SK-N-SH (cell line): ENCODE results near the gene WDR31. TPM values are rescaled to one million over a fixed set of nuclear protein-coding genes. Genes with fewer than 3 reads are reported as not detected.

Experiments used
- CTCF ChIA-PET: fragments of 300-600, 350-600 bp; formaldehyde crosslinking; extraction: SDS; loops from one replicate; lab custom pipeline; 2021; lab: Yijun Ruan, JAX
- POLR2A ChIA-PET: fragments of 350-600 bp; sonication (Branson Sonifier 250); formaldehyde crosslinking; extraction: SDS; loops from one replicate; lab custom pipeline; 2020; ENCODE audit warnings: antibody characterized with exemption, inconsistent platforms; lab: Yijun Ruan, JAX
- DNase-seq: peaks from one replicate; pipeline ENCODE4 v3.0.0; 2012
- H2AFZ ChIP-seq: fragments of 200-600 bp; sonication (generic); 2 replicates; pipeline ENCODE4 v1.8.1; 2016; ENCODE audit warnings: antibody characterized with exemption, mild to moderate bottlenecking, low read depth
- H3F3A ChIP-seq: fragments of 200-600 bp; sonication (generic); replicated peaks from 2 replicates; pipeline ENCODE3; 2016; ENCODE audit warnings: antibody characterized with exemption, mild to moderate bottlenecking; ENCODE audit not compliant: insufficient read depth
- H3K27ac ChIP-seq, 2 experiments: fragments of 200-500 bp in 1 of 2; fragments of 200-600 bp in 1 of 2; sonication (Bioruptor generic) in 1 of 2; sonication (generic), shearing (Covaris generic) in 1 of 2; 2 replicates each; pipeline versions ENCODE4 v1.5.1 to v1.6.1; 2014 to 2016; ENCODE audit warnings: low read depth in 2 of 2, inconsistent platforms in 1 of 2, low read length in 1 of 2, mild to moderate bottlenecking in 1 of 2, mixed read lengths in 1 of 2
- H3K27me3 ChIP-seq: fragments of 200-600 bp; sonication (generic), shearing (Covaris generic); 2 replicates; pipeline ENCODE4 v1.6.1; 2016; ENCODE audit warnings: mixed run types; ENCODE audit not compliant: insufficient read depth
- H3K36me3 ChIP-seq, 2 experiments: fragments of 200-500 bp in 1 of 2; fragments of 200-600 bp in 1 of 2; sonication (Bioruptor generic) in 1 of 2; sonication (generic) in 1 of 2; replicated peaks in 1 of 2; 2 replicates each; pipeline versions ENCODE3 to v1.5.1; 2014 to 2016; ENCODE audit warnings: low read length in 1 of 2, mild to moderate bottlenecking in 1 of 2; ENCODE audit not compliant: insufficient read depth in 2 of 2, control insufficient read depth in 1 of 2
- H3K4me1 ChIP-seq, 2 experiments: fragments of 200-500 bp in 1 of 2; fragments of 200-600 bp in 1 of 2; sonication (Bioruptor generic) in 1 of 2; sonication (generic), shearing (Covaris generic) in 1 of 2; 2 replicates each; pipeline versions ENCODE4 v1.5.1 to v1.6.1; 2014 to 2016; ENCODE audit warnings: low read depth in 1 of 2, low read length in 1 of 2, mixed run types in 1 of 2; ENCODE audit not compliant: insufficient read depth in 2 of 2, control insufficient read depth in 1 of 2
- H3K4me2 ChIP-seq: fragments of 200-600 bp; sonication (generic), shearing (Covaris generic); 2 replicates; pipeline ENCODE4 v1.6.1; 2017; ENCODE audit warnings: mixed run types
- H3K4me3 ChIP-seq, 2 experiments: fragments of 200-500 bp in 1 of 2; fragments of 200-600 bp in 1 of 2; sonication (Bioruptor generic) in 1 of 2; sonication (generic), shearing (Covaris generic) in 1 of 2; 2 replicates each; pipeline versions ENCODE4 v1.5.1 to v1.8.1; 2014 to 2016; ENCODE audit warnings: low read depth in 2 of 2, inconsistent platforms in 1 of 2, low read length in 1 of 2, mild to moderate bottlenecking in 1 of 2, mixed read lengths in 1 of 2, moderate library complexity in 1 of 2
- H3K79me2 ChIP-seq: fragments of 200-600 bp; sonication (generic); 2 replicates; pipeline ENCODE4 v1.8.1; 2017; ENCODE audit warnings: mild to moderate bottlenecking; ENCODE audit not compliant: insufficient read depth
- H3K9ac ChIP-seq: fragments of 200-600 bp; sonication (generic); 2 replicates; pipeline ENCODE4 v1.6.1; 2017; ENCODE audit warnings: mixed run types
- H3K9me2 ChIP-seq: fragments of 200-600 bp; sonication (generic); 2 replicates; pipeline ENCODE4 v1.6.1; 2017; ENCODE audit warnings: mixed run types
- H3K9me3 ChIP-seq: fragments of 200-600 bp; sonication (generic); 2 replicates; pipeline ENCODE4 v1.6.1; 2017; ENCODE audit warnings: mixed run types, mild to moderate bottlenecking, moderate library complexity
- H4K20me1 ChIP-seq: fragments of 200-600 bp; sonication (generic); 2 replicates; pipeline ENCODE4 v1.6.1; 2017; ENCODE audit warnings: mild to moderate bottlenecking, mixed run types; ENCODE audit not compliant: insufficient read depth
- CTCF ChIP-seq: fragments of 200-600 bp; sonication (generic); IDR thresholded peaks from 2 replicates; pipeline ENCODE4 v1.6.1; 2017; ENCODE audit warnings: antibody characterized with exemption, mild to moderate bottlenecking, moderate library complexity
- ELF1 ChIP-seq: IDR thresholded peaks from 2 replicates; pipeline ENCODE4 v1.4.0; 2012
- FOSL2 ChIP-seq: IDR thresholded peaks from 2 replicates; pipeline ENCODE4 v1.4.0; 2012; ENCODE audit warnings: low read depth, mild to moderate bottlenecking, moderate library complexity, borderline replicate concordance
- GABPA ChIP-seq: IDR thresholded peaks from 2 replicates; pipeline ENCODE4 v1.4.0; 2012; ENCODE audit warnings: low read depth, mild to moderate bottlenecking
- JUND ChIP-seq: IDR thresholded peaks from 2 replicates; pipeline ENCODE4 v1.4.0; 2012
- MAX ChIP-seq: IDR thresholded peaks from 2 replicates; pipeline ENCODE4 v1.4.0; 2012; ENCODE audit warnings: low read depth
- MXI1 ChIP-seq: IDR thresholded peaks from 2 replicates; pipeline ENCODE4 v1.6.1; 2012; ENCODE audit warnings: mild to moderate bottlenecking, low read depth, low read length, improper control_type of control experiment
- REST ChIP-seq: IDR thresholded peaks from 2 replicates; pipeline ENCODE4 v1.6.1; 2012; ENCODE audit warnings: mild to moderate bottlenecking, low read depth, low read length, moderate library complexity
- RXRA ChIP-seq: IDR thresholded peaks from 2 replicates; pipeline ENCODE4 v1.4.0; 2012; ENCODE audit warnings: low read depth, mild to moderate bottlenecking, borderline replicate concordance
- TAF1 ChIP-seq: IDR thresholded peaks from 2 replicates; pipeline ENCODE4 v1.6.1; 2012; ENCODE audit warnings: low read depth, mild to moderate bottlenecking, low read length, moderate library complexity, borderline replicate concordance
- WGBS: methylation state at CpG from one replicate; pipeline ENCODE4 v1.1.6; 2017; ENCODE audit warnings: low lambda C conversion rate; 5-methylcytosine and 5-hydroxymethylcytosine counted together
- polyA plus RNA-seq, 3 experiments: library from polyadenylated mRNA; depleted of rRNA; stranded (reverse); fragments of >200 nt; gene quantifications; 2 replicates each; pipeline ENCODE4 v1.2.3, GENCODE V29; 2012

Gene WDR31
- polyA plus RNA-seq, 1 of the 3 experiments (the other 2 are of a cell fraction): 0.74 TPM

- CTCF ChIA-PET: interaction anchor here (1.0 to 1.4 kb wide), 3 partner anchors 18 to 64 kb away, joined by 3 to 5 read pairs (median 3); partner anchors contain the start of gene ALAD
- POLR2A ChIA-PET: interaction anchor here (1.3 kb wide), 1 partner anchor 28 kb away, joined by 3 read pairs; the partner anchor contains the start of gene ALAD
- H3K27ac ChIP-seq: no peak overlapping the region
- H3F3A ChIP-seq: no peaks in the 10 kb centered on the region
- WGBS: 81% methylated on average over 3 of the region's 3 CpGs
- no peaks in the 10 kb centered on the region for H3K9me3 ChIP-seq
- no peaks in the 10 kb centered on the region for H3K79me2 ChIP-seq
- peaks cover 0 to 2% of the 10 kb centered on the region in 2 experiments; a peak in 1 of 4 replicates for H3K4me1 ChIP-seq
- no peak for DNase-seq
- no peaks in the 10 kb centered on the region for H4K20me1 ChIP-seq
- H3K4me2 ChIP-seq: no peak overlapping the region
- no peak for TF ChIP-seq MAX
- H3K4me3 ChIP-seq: no peak overlapping the region
- H3K9ac ChIP-seq: no peak overlapping the region
- no peaks in the 10 kb centered on the region for H3K9me2 ChIP-seq
- H3K27me3 ChIP-seq: no peaks in the 10 kb centered on the region
- H2AFZ ChIP-seq: no peak overlapping the region
- peaks cover 0 to 14% of the 10 kb centered on the region in 2 experiments for H3K36me3 ChIP-seq
These were observed 33.2 kb upstream of the WDR31 start for GRCh38 chr9:113373256-113373655.

- H3K4me2 ChIP-seq: no peak overlapping the region
- H3K4me3 ChIP-seq: no peak overlapping the region
- TF ChIP-seq MXI1: no peak
- TF ChIP-seq GABPA: no peak
- no peak for TF ChIP-seq ELF1
- TF ChIP-seq TAF1: no peak
- no peak for TF ChIP-seq JUND
- no peak for TF ChIP-seq RXRA
- no peak for TF ChIP-seq CTCF
- TF ChIP-seq REST: no peak
- TF ChIP-seq FOSL2: no peak
- H3K79me2 ChIP-seq: no peaks in the 10 kb centered on the region
- 94% methylated on average over 5 of the region's 5 CpGs for WGBS
- no peaks in the 10 kb centered on the region for H4K20me1 ChIP-seq
- no peak overlapping the region for H3K9ac ChIP-seq
- H3K27ac ChIP-seq: no peak overlapping the region
- H3K4me1 ChIP-seq: peaks cover 0 to 2% of the 10 kb centered on the region in 2 experiments; a peak in 1 of 4 replicates
- H3K36me3 ChIP-seq: peaks cover 0 to 14% of the 10 kb centered on the region in 2 experiments
- POLR2A ChIA-PET: interaction anchor here (1.3 kb wide), 1 partner anchor 29 kb away, joined by 3 read pairs; the partner anchor contains the start of gene ALAD
- H3K9me2 ChIP-seq: no peaks in the 10 kb centered on the region
- H2AFZ ChIP-seq: no peak overlapping the region
- H3K9me3 ChIP-seq: no peaks in the 10 kb centered on the region
- CTCF ChIA-PET: interaction anchor here (0.9 kb wide), 1 partner anchor 29 kb away, joined by 5 read pairs; the partner anchor contains the start of gene ALAD
- H3K27me3 ChIP-seq: no peaks in the 10 kb centered on the region
- no peak for DNase-seq
- H3F3A ChIP-seq: no peaks in the 10 kb centered on the region
These were observed 32.0 kb upstream of the WDR31 start for GRCh38 chr9:113372059-113372458.
